ENCODE measurements around the gene FGFR3.

DNA sequence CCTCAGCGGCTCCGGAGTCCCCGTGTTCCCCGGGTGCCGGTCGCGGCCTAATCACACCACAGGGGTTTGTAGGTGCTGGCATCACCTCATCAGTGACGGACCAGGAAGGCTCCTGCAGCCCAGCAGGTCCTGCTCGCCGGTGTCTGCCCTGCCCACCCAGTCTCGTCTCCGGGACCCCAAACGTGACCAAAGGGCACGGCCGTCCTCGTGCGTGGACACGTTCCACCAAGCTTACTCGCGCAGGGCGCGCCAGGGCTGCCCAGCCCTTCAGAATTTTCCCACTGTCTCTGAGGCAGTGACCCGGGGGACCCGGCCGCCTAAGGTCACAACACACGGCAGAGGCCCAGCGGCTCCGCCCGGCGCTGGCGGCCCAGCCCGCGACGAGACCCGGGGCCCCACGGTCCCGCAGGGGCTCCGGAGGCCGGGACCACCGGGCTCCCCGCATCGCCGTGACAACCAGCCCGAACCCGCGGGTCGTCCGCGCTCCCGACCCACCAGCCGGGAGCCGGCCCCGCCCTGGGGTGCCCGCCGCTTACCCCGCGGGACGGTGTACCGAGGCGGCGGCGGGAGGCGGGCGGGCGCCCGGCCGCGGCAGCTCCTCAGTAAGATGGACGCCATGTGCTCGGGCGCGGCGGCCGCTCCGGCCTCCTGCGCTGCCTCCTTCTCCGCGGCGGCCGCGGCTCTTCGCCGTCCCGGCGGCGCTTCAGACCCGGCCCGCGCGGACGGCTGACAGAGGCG, 62.4 kb downstream of the FGFR3 start:
- TF ChIP-seq SIX5 (IDR thresholded peaks at IDR 0.05; ENCODE audit: borderline replicate concordance in 1 of 2, insufficient read depth in 1 of 2, low read depth in 1 of 2, low read length in 2 of 2) (no peak), CTCF (IDR thresholded peaks at IDR 0.05 in 2 of 3, conservative IDR thresholded peaks at IDR 0.05 in 1 of 3; ENCODE audit: insufficient read depth in 2 of 3, low read depth in 1 of 3, low read length in 3 of 3) (no peak), ARNT (IDR thresholded peaks at IDR 0.05) (no peak), EZH2 (IDR thresholded peaks at IDR 0.05; ENCODE audit: borderline replicate concordance, low read depth, low read length) (no peak), NFIC (IDR thresholded peaks at IDR 0.05) (no peak), YY1 (IDR thresholded peaks at IDR 0.05; ENCODE audit: borderline replicate concordance in 1 of 3, control insufficient read depth in 1 of 3, extremely low read depth in 1 of 3, insufficient read depth in 3 of 3, insufficient read length in 1 of 3, insufficient replicate concordance in 2 of 3, low read depth in 1 of 3, low read length in 2 of 3) (peak in 1 of 3 experiments; percentile 0)
